HepG2 (cell line): Measurements from ENCODE around the gene KCNH1.

Experiments used
- CBFB ChIP-seq: sonication (generic); formaldehyde crosslinking; IDR thresholded peaks from 2 replicates; pipeline ENCODE4 v1.4.0; 2020; ENCODE audit warnings: missing genetic modification reagents
- CTCF ChIP-seq: sonication (generic); formaldehyde crosslinking; IDR thresholded peaks from 2 replicates; pipeline ENCODE4 v1.5.0; 2020; ENCODE audit warnings: mild to moderate bottlenecking, missing genetic modification reagents, moderate library complexity
- JUN ChIP-seq: sonication (generic); formaldehyde crosslinking; IDR thresholded peaks from 2 replicates; pipeline ENCODE4 v1.4.0; 2020; ENCODE audit warnings: mild to moderate bottlenecking, missing genetic modification reagents
- NFRKB ChIP-seq: fragments of 450-650 bp; IDR thresholded peaks from 2 replicates; pipeline ENCODE4 v1.6.1; 2017
- RBM39 ChIP-seq: fragments of 200-400 bp; formaldehyde crosslinking; IDR thresholded peaks from one replicate; pipeline ENCODE4 v1.6.1; 2018; ENCODE audit warnings: antibody characterized with exemption, mild to moderate bottlenecking, low read depth, low read length; ENCODE audit not compliant: poor library complexity, severe bottlenecking
- STAG1 ChIP-seq: sonication (generic); formaldehyde crosslinking; IDR thresholded peaks from 2 replicates; pipeline ENCODE4 v1.4.0; 2020; ENCODE audit warnings: missing genetic modification reagents
- ZBTB1 ChIP-seq: sonication (generic); formaldehyde crosslinking; IDR thresholded peaks from 2 replicates; pipeline ENCODE4 v1.4.0; 2020; ENCODE audit warnings: missing genetic modification reagents, borderline replicate concordance
- ZFP1 ChIP-seq: IDR thresholded peaks from 2 replicates; pipeline ENCODE4 v1.6.1; 2016

- TF ChIP-seq ZBTB1 (CRISPR knock-in tag) = no peak
- no peak for TF ChIP-seq CTCF
- no peak for TF ChIP-seq STAG1
- no peak for TF ChIP-seq NFRKB
- no peak for TF ChIP-seq ZFP1 (CRISPR knock-in tag)
- no peak for TF ChIP-seq CBFB (CRISPR knock-in tag)
- TF ChIP-seq RBM39 = no peak
- TF ChIP-seq JUN = no peak
Observed at GRCh38 chr1:211017075-211017718, 116.8 kb downstream of the KCNH1 start.
